Muscle of back (tissue), 11 donors: ENCODE measurements around the gene XXYLT1. TPM values are rescaled to one million over a fixed set of nuclear protein-coding genes. Genes with fewer than 3 reads are reported as not detected.
"Not testable (repeated sequence)": the region's sequence is repeated elsewhere in the genome, so short reads cannot be mapped to it uniquely, and the experiment has no call there.

Experiments
- DNase-seq, 3 donors: peaks; one replicate each; pipeline versions ENCODE4 v3.0.0 to v3.0.0-alpha.2; 2013
- polyA plus RNA-seq, 10 donors: library from polyadenylated mRNA; unstranded; fragments of 120-200 nt; gene quantifications; one replicate each; pipeline ENCODE4 v1.2.1, GENCODE V29; 2013; ENCODE audit not compliant: insufficient read length in 10 of 10

The XXYLT1 gene
- polyA plus RNA-seq, 10 donors: 17.8 to 32.2 (median 22.8) TPM

GRCh38 chr3:195186710-195187047, 84.3 kb downstream of the XXYLT1 start:
- not testable (repeated sequence) for DNase-seq

GRCh38 chr3:195186041-195186709, 84.8 kb downstream of the XXYLT1 start:
- no peak for DNase-seq

GRCh38 chr3:195185583-195185982, 85.4 kb downstream of the XXYLT1 start:
- DNase-seq: no peak

GRCh38 chr3:195184716-195185421, 86.1 kb downstream of the XXYLT1 start:
- DNase-seq: no peak

GRCh38 chr3:195183071-195183776, 87.7 kb downstream of the XXYLT1 start:
- no peak for DNase-seq

GRCh38 chr3:195182470-195182795, 88.5 kb downstream of the XXYLT1 start:
- peak in 2 of 3 donors; percentile 47 to 78 for DNase-seq

- no peak for DNase-seq
Measured at GRCh38 chr3:195181741-195182469, 89.1 kb downstream of the XXYLT1 start.

GRCh38 chr3:195181113-195181498, 89.9 kb downstream of the XXYLT1 start:
- DNase-seq: no peak

- no peak for DNase-seq
Measured at GRCh38 chr3:195180490-195181112, 90.4 kb downstream of the XXYLT1 start.

- no peak for DNase-seq
Measured at GRCh38 chr3:195179776-195180489, 91.0 kb downstream of the XXYLT1 start.

- no peak for DNase-seq
Measured at GRCh38 chr3:195178124-195178910, 92.6 kb downstream of the XXYLT1 start.

GRCh38 chr3:195177422-195178123, 93.4 kb downstream of the XXYLT1 start:
- no peak for DNase-seq

GRCh38 chr3:195176776-195177175, 94.2 kb downstream of the XXYLT1 start:
- no peak for DNase-seq

- no peak for DNase-seq
Measured at GRCh38 chr3:195175476-195176337, 95.3 kb downstream of the XXYLT1 start.

GRCh38 chr3:195175076-195175475, 95.9 kb downstream of the XXYLT1 start:
- no peak for DNase-seq

- DNase-seq: peak in 1 of 3 donors; percentile 11
Measured at GRCh38 chr3:195173657-195174056, 97.3 kb downstream of the XXYLT1 start.

GRCh38 chr3:195172896-195173295, 98.1 kb downstream of the XXYLT1 start:
- no peak for DNase-seq

GRCh38 chr3:195172039-195172684, 98.8 kb downstream of the XXYLT1 start:
- peak in 1 of 3 donors; percentile 20 for DNase-seq
